ENCODE data around the gene UMAD1. TPM values are rescaled to one million over a fixed set of nuclear protein-coding genes. Genes with fewer than 3 reads are reported as not detected.

Gene UMAD1
- total and polyA plus RNA-seq, 3 donors from 2014 or later, result 11.1 to 17.3 (median 12.6) TPM

DNA sequence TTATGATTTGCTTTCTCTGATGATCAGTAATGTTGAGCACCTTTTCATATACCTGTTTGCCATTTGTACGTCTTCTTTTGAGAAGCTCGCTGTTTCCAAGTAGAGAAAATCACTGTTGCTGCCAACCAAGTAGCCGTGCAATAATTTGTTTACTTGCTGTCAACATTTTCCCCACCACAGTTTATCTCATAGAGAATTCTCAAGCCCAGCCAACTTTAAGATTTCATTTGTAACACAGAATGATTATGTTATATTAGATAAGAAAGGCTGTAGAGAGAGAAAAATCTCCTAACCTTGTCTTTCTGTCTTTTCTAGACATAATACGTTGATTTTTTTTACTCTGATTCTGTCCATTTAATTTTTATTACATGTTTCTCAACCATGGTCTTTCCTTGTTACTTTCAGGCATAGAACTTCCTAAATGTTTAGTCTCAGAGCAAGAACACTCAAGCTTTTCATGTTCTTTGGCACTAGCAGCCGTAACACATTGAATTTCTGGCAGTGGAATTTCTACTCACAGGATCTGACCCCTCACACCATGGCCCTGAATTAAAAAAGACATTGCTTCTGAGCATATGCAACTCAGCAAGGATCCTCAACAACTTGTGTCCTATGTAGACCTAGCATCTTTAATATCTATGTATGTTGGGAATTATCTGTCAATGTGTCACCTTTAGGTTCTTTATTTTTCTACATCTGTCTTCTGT lies 54.7 kb downstream of the UMAD1 start:
- no peaks in the 10 kb centered on the region for H3K36me3 ChIP-seq (ENCODE audit: low read depth, missing control alignments)
- intact Hi-C loops (cut with DNase I; ENCODE audit: low total_unique reads), result no loop called here
- H3K27ac ChIP-seq, result no peak overlapping the region
- H3K27me3 ChIP-seq, result no peaks in the 10 kb centered on the region
- H3K9me3 ChIP-seq, result no peaks in the 10 kb centered on the region
- no peaks in the 10 kb centered on the region for H3K4me1 ChIP-seq
- no peak for DNase-seq
- no peak for TF ChIP-seq POLR2A (IDR thresholded peaks at IDR 0.05)
- TF ChIP-seq, protein P1, sequence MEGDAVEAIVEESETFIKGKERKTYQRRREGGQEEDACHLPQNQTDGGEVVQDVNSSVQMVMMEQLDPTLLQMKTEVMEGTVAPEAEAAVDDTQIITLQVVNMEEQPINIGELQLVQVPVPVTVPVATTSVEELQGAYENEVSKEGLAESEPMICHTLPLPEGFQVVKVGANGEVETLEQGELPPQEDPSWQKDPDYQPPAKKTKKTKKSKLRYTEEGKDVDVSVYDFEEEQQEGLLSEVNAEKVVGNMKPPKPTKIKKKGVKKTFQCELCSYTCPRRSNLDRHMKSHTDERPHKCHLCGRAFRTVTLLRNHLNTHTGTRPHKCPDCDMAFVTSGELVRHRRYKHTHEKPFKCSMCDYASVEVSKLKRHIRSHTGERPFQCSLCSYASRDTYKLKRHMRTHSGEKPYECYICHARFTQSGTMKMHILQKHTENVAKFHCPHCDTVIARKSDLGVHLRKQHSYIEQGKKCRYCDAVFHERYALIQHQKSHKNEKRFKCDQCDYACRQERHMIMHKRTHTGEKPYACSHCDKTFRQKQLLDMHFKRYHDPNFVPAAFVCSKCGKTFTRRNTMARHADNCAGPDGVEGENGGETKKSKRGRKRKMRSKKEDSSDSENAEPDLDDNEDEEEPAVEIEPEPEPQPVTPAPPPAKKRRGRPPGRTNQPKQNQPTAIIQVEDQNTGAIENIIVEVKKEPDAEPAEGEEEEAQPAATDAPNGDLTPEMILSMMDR (IDR thresholded peaks at IDR 0.05), result no peak
- WGBS, 2 donors, result 37 to 40% methylated on average over 5 of the region's 5 CpGs
- no peak overlapping the region for H3K4me3 ChIP-seq

DNA sequence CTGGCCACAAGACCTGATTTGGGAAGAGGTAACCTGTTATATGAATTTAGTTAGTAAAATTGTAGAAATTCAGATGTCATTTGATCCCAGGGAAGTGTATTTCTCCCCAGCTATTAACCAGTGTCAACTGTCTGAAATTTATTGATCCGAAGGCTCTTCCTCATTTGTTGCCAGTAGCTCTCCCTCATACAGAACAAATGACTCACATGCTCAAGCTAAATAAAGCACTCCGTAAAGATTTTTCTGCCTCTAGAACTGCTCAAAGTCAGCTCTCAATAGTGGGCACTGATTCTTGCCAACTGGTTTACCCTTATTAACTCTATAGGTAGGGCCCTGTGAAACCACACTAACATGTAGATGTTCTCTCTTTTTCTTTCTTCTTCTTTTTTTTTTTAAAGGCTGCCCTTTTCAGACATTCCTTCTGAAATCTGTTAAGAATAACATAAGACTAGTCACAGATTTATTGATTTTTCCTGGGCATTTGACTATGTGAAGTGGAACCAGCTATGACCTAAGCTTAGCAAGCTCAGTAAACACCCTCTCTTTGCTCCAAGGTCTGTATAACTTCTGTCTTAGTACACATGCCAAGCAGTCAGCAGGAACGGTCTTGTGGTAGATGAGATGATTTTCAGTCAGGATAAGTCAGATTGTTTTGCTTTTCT lies 56.0 kb downstream of the UMAD1 start:
- no peak overlapping the region for H3K4me3 ChIP-seq
- 78 to 82% methylated on average over 3 of the region's 3 CpGs for WGBS, 2 donors

DNA sequence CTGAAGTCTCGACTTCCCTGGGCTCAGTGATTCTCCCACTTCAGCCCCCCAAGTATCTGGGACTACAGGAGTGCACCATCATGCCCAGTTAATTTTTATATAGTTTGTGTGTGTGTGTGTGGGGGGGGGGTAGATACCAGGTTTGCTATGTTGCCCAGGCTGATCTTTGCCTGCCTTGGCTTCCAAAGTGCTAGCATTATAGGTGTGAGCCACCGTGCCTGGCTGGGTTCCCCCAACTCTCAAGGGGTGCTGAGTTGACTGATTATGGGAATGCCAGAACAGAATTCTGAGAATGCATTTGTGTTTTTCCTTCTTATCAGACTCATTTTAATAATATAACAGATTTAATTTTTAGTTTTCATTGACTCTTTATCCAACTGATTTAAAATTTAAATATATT lies 58.4 kb downstream of the UMAD1 start:
- no peak overlapping the region for H3K4me3 ChIP-seq
- DNase-seq, result no peak
- no peak overlapping the region for H3K27ac ChIP-seq
- no peaks in the 10 kb centered on the region for H3K27me3 ChIP-seq
- no peak for TF ChIP-seq POLR2A (IDR thresholded peaks at IDR 0.05)
- TF ChIP-seq, protein P1 (IDR thresholded peaks at IDR 0.05), result no peak
- no peaks in the 10 kb centered on the region for H3K9me3 ChIP-seq
- WGBS, 2 donors, result 74 to 88% methylated on average over 2 of the region's 2 CpGs
- H3K36me3 ChIP-seq (ENCODE audit: low read depth, missing control alignments), result no peaks in the 10 kb centered on the region
- intact Hi-C loops (cut with DNase I; ENCODE audit: low total_unique reads), result no loop called here
- H3K4me1 ChIP-seq, result no peaks in the 10 kb centered on the region

More for the DNA sequence above, 56.0 kb downstream of the UMAD1 start:
- no peaks in the 10 kb centered on the region for H3K36me3 ChIP-seq (ENCODE audit: low read depth, missing control alignments)
- H3K4me1 ChIP-seq, result no peaks in the 10 kb centered on the region
- H3K27ac ChIP-seq, result no peak overlapping the region
- no peak for TF ChIP-seq POLR2A (IDR thresholded peaks at IDR 0.05)
- TF ChIP-seq, protein P1 (IDR thresholded peaks at IDR 0.05), result no peak
- intact Hi-C loops (cut with DNase I; ENCODE audit: low total_unique reads), result no loop called here
- H3K27me3 ChIP-seq, result no peaks in the 10 kb centered on the region
- DNase-seq, result no peak
- no peaks in the 10 kb centered on the region for H3K9me3 ChIP-seq

DNA sequence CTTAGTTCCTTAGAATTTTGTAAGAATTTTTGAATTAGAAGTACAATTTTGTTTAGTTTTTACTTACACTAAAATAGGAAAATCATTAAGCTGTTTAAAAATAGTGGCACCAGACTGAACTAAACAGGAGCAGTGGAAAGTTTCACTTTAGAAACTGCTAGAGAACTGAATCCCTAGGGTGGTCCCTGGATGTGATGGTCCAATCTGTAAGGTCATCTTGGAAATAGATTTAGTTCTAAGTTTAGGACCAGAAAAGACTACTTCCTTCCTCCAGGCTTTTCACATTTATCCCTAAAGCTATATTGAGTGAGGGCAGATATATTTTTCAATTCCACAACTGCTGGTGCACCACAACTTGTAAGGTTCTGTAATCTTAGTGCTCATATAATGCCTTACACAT lies 58.8 kb downstream of the UMAD1 start:
- H3K4me3 ChIP-seq, result no peak overlapping the region
- H3K9me3 ChIP-seq, result no peaks in the 10 kb centered on the region
- H3K36me3 ChIP-seq (ENCODE audit: low read depth, missing control alignments), result no peaks in the 10 kb centered on the region
- DNase-seq, result no peak
- no peaks in the 10 kb centered on the region for H3K27me3 ChIP-seq
- TF ChIP-seq, protein P1 (IDR thresholded peaks at IDR 0.05), result no peak
- TF ChIP-seq POLR2A (IDR thresholded peaks at IDR 0.05), result no peak
- no peaks in the 10 kb centered on the region for H3K4me1 ChIP-seq
- intact Hi-C loops (cut with DNase I; ENCODE audit: low total_unique reads), result no loop called here
- no peak overlapping the region for H3K27ac ChIP-seq

DNA sequence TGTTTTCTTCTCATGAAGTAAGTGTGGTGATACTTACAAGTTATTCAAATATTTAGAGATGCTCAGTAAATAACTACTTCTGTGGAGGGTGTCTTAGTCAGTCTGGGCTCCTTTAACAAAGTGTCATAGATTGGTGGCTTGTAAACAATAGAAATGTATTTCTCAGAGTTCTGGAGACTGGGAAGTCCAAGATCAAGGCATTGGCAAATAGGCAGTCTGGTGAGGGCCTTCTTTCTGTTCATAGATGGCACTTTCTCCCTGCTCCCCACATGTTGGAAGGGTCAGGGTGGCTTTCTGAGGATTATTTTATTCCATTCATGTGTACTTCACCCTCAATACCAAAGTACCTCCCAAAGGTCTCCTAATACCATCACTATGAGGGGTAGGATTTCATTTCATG lies 59.4 kb downstream of the UMAD1 start:
- Histone ChIP-seq H3K27ac (no peak overlapping the region), H3K9me3 (no peaks in the 10 kb centered on the region), H3K36me3 (ENCODE audit: low read depth, missing control alignments) (no peaks in the 10 kb centered on the region), H3K27me3 (no peaks in the 10 kb centered on the region), H3K4me3 (no peak overlapping the region), H3K4me1 (no peaks in the 10 kb centered on the region)
- intact Hi-C loops (cut with DNase I; ENCODE audit: low total_unique reads), result no loop called here
- TF ChIP-seq POLR2A (IDR thresholded peaks at IDR 0.05), result no peak
- TF ChIP-seq, protein P1 (IDR thresholded peaks at IDR 0.05), result no peak
- no peak for DNase-seq

All from testis (tissue), 3 donors.